ENCODE data around the gene SPRED3.
"Not testable (repeated sequence)": the region's sequence is repeated elsewhere in the genome, so short reads cannot be mapped to it uniquely, and the experiment has no call there.

SPRED3 gene

DNA sequence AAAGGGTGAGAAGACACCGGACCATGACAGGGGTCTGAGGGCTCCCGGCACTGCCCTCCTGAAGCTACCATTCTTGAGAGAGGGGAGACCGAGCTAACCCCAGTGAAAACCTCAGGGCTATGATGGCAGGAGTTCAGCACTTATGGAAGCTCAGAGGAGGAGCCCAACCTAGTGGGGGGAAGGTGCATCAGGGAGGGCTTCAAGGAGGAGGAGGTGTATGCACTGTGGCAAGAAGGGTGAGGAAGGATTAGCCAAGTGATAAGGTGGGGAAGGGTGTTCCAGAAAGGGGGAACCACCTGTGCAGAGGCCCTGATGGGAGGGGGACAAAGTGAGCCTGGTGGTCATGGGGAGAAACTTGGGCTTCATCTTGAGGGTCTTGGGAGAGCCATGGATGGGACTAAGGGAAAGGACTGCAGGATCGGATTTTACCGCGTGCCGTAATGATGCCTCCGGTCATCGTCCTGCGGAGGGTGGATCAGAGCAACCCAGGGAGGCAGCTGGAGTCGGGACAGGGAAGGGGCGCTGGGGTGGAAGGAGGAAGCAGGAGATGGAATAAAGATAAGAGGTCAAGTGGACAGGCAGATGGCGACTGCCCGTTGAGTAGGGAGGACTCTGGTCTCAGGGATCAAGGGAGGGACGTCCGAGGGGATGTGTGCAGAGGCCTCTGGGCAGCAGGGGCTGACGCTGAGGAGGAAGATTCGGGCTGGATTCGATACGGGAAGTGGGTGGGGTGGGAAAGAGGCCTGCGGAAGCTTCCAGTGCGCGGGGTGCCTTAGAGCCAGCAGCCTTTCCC lies 27.5 kb upstream of the SPRED3 start:
- peak overlapping the region; percentile 56 for H3K4me3 ChIP-seq (ENCODE audit: low read depth, low read length)
- in situ Hi-C loops (cut with HindIII; ENCODE audit: low sequenced_read_pairs), result no loop called here
- DNase-seq (ENCODE audit: low read depth, low spot score), result no peak
- TF ChIP-seq, protein P1, sequence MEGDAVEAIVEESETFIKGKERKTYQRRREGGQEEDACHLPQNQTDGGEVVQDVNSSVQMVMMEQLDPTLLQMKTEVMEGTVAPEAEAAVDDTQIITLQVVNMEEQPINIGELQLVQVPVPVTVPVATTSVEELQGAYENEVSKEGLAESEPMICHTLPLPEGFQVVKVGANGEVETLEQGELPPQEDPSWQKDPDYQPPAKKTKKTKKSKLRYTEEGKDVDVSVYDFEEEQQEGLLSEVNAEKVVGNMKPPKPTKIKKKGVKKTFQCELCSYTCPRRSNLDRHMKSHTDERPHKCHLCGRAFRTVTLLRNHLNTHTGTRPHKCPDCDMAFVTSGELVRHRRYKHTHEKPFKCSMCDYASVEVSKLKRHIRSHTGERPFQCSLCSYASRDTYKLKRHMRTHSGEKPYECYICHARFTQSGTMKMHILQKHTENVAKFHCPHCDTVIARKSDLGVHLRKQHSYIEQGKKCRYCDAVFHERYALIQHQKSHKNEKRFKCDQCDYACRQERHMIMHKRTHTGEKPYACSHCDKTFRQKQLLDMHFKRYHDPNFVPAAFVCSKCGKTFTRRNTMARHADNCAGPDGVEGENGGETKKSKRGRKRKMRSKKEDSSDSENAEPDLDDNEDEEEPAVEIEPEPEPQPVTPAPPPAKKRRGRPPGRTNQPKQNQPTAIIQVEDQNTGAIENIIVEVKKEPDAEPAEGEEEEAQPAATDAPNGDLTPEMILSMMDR (IDR thresholded peaks at IDR 0.05; ENCODE audit: low read depth, low read length), result no peak

- in situ Hi-C loops (cut with HindIII; ENCODE audit: low sequenced_read_pairs), result no loop called here
- peak; percentile 70 for DNase-seq (ENCODE audit: low read depth, low spot score)
- H3K4me3 ChIP-seq (ENCODE audit: low read depth, low read length), result peak overlapping the region; percentile 56
- TF ChIP-seq, protein P1 (IDR thresholded peaks at IDR 0.05; ENCODE audit: low read depth, low read length), result peak; percentile 14
These were observed 26.8 kb upstream of the SPRED3 start for GRCh38 chr19:38361633-38362075.

GRCh38 chr19:38362076-38362945 lies 26.2 kb upstream of the SPRED3 start:
- in situ Hi-C loops (cut with HindIII; ENCODE audit: low sequenced_read_pairs), result no loop called here
- TF ChIP-seq, protein P1 (IDR thresholded peaks at IDR 0.05; ENCODE audit: low read depth, low read length), result no peak
- peak; percentile 47 for DNase-seq (ENCODE audit: low read depth, low spot score)
- H3K4me3 ChIP-seq (ENCODE audit: low read depth, low read length), result peak overlapping the region; percentile 56

DNA sequence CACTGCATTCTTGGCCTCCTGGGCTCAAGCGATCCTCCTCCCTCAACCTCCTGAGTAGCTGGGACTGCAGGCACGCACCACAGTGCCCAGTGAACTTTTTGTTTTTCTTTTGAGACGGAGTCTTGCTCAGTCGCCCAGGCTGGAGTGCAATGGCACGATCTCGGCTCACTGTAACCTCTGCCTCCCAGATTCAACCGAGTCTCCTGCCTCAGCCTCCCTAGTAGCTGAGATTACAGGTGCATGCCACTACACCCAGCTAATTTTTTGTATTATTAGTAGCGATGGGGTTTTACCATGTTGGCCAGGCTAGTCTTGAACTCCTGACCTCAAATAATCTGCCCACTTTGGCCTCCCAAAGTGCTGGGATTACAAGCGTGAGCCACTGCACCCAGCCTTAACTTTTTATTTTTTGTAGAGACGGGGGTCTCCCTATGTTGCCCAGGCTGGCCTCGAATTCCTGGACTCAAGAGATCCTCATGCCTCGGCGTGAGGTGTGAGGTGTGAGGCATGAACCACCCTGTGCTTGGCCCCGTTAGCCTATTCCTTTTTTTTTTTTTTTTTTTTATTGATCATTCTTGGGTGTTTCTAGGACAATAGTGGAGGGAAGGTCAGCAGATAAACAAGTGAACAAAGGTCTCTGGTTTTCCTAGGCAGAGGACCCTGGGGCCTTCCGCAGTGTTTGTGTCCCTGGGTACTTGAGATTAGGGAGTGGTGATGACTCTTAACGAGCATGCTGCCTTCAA lies 25.4 kb upstream of the SPRED3 start:
- in situ Hi-C loops (cut with HindIII; ENCODE audit: low sequenced_read_pairs); DNase-seq (ENCODE audit: low read depth, low spot score): not testable (repeated sequence)
- H3K4me3 ChIP-seq (ENCODE audit: low read depth, low read length), result peak overlapping the region; percentile 56

DNA sequence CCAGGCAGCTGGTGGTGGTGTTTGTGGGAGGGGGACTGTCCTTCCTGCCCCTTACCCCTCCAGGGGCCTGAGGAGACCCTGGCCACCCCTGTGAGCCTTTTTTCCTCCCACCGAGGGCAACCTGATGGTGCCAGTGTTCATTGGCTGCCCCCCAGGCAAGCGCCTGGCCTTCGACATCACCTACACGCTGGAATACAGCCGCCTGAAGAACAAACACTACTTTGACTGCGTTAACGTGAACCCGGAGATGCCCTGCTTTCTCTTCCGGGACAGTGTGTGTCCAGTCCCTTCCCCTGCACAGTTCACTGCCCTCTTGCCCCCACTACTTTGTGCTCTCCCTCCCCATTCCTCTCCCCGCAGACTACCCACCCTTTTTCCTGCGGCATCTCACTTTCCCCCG lies 21.5 kb upstream of the SPRED3 start:
- in situ Hi-C loops (cut with HindIII; ENCODE audit: low sequenced_read_pairs), result no loop called here

DNA sequence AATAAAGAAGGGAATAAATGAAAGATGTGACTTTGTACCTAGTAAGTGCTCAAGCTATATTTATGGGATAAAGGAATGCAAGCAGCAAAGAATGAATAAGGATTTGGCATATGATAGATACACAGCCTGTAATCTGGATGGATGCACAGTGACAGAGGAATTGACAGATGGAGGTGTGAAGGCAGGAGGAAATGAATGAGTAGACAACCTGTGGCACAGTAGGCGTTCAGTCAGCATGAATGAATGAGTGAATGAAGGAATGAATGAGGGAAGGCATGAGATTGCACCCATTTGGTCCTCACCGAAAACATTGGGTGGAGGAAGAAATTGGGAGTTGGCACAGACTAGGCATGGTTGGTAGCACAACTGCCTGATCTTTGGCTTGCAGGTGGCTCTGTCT lies 18.9 kb upstream of the SPRED3 start:
- H3K4me3 ChIP-seq (ENCODE audit: low read depth, low read length), result no peak overlapping the region
- in situ Hi-C loops (cut with HindIII; ENCODE audit: low sequenced_read_pairs), result no loop called here
- DNase-seq (ENCODE audit: low read depth, low spot score), result no peak
- TF ChIP-seq, protein P1 (IDR thresholded peaks at IDR 0.05; ENCODE audit: low read depth, low read length), result no peak

More for the DNA sequence above, 21.5 kb upstream of the SPRED3 start:
- no peak overlapping the region for H3K4me3 ChIP-seq (ENCODE audit: low read depth, low read length)
- DNase-seq (ENCODE audit: low read depth, low spot score), result no peak
- TF ChIP-seq, protein P1 (IDR thresholded peaks at IDR 0.05; ENCODE audit: low read depth, low read length), result no peak
